HL-60 (cell line): ENCODE measurements around the gene MYOF.

ENCODE experiments used
- DNase-seq, 2 experiments: peaks; one replicate each; pipeline ENCODE4 v3.0.0-alpha.2; 2010 to 2020; ENCODE audit warnings: low read depth in 1 of 2, low spot score in 1 of 2
- H3K27ac ChIP-seq: fragments of 250-450 bp; sonication (Bioruptor Pico); replicated peaks from 2 replicates; pipeline ENCODE4 v1.5.1; 2020; ENCODE audit warnings: mild to moderate bottlenecking, moderate library complexity
- H3K27me3 ChIP-seq: fragments of 250-450 bp; sonication (Bioruptor Pico); 2 replicates; pipeline ENCODE4 v1.5.1; 2021; ENCODE audit warnings: mild to moderate bottlenecking, moderate library complexity; ENCODE audit not compliant: insufficient read depth, poor library complexity, severe bottlenecking
- H3K4me3 ChIP-seq: replicated peaks from 2 replicates; pipeline ENCODE4 v1.5.1; 2011; ENCODE audit warnings: mild to moderate bottlenecking, control low read depth, low read length; ENCODE audit not compliant: insufficient read depth
- GABPA ChIP-seq: IDR thresholded peaks from 2 replicates; pipeline ENCODE4 v1.6.1; 2012; ENCODE audit warnings: low read depth
- POLR2AphosphoS5 ChIP-seq: IDR thresholded peaks from 2 replicates; pipeline ENCODE4 v1.6.1; 2012; ENCODE audit warnings: low read depth
- SPI1 ChIP-seq: IDR thresholded peaks from 2 replicates; pipeline ENCODE4 v1.6.1; 2012; ENCODE audit warnings: low read depth, mild to moderate bottlenecking, borderline replicate concordance
- TF ChIP-seq, protein P1 (sequence below): IDR thresholded peaks from one replicate; pipeline ENCODE4 v1.5.1; 2011; ENCODE audit warnings: low read length, control low read depth, inconsistent platforms; ENCODE audit not compliant: insufficient read depth
- TF ChIP-seq, protein P2 (sequence below): IDR thresholded peaks from 2 replicates; pipeline ENCODE4 v1.6.1; 2012; ENCODE audit warnings: low read depth; ENCODE audit not compliant: insufficient replicate concordance

Gene MYOF

DNA sequence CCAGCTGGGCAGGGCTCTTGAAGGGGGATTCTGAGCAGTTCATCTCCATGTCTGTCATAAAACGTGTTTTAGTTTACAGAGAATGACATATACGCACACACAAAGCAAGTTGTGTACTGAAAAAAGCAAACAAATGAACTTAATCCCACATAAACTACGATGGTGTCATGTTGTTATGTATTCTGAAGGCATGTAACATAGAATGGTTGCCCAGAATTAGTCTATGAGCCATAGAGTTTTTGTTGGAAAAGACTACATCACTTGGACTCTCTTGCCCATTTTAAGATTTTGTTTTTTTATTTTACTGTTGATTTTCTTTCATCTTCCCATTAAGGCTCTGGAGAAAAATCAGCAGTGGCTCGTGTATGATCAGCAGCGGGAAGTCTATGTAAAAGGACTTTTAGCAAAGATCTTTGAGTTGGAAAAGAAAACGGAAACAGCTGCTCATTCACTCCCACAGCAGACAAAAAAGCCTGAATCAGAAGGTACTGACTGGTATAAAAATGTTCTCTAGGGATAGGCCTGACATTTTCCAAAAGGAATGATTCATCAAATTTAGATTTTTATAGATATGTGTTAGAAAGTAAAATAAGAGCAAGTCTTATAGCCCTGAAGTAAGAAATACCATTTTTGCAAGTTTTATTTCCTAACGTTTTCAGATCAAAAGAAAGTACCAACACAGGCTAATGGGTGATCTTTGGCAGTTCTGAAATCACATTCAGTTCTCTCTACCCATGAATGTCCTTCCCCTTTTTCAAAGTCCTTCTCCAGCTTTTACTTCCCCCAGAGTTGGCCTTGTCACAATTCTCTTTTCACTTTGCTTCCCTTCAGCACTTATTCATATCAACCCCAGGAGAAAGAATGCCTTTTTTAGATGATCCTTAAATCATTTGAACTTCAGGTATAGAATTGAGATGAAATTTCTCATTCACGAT is 33.2 kb upstream of the MYOF start:
- DNase-seq, result peak in 1 of 2 experiments; percentile 38
- Histone ChIP-seq H3K4me3 (no peak overlapping the region), H3K27me3 (no peaks in the 10 kb centered on the region), H3K27ac (0 out of 2 replicates have a peak overlapping the region, but pooled peaks have one; percentile 2)
- TF ChIP-seq, protein P1, sequence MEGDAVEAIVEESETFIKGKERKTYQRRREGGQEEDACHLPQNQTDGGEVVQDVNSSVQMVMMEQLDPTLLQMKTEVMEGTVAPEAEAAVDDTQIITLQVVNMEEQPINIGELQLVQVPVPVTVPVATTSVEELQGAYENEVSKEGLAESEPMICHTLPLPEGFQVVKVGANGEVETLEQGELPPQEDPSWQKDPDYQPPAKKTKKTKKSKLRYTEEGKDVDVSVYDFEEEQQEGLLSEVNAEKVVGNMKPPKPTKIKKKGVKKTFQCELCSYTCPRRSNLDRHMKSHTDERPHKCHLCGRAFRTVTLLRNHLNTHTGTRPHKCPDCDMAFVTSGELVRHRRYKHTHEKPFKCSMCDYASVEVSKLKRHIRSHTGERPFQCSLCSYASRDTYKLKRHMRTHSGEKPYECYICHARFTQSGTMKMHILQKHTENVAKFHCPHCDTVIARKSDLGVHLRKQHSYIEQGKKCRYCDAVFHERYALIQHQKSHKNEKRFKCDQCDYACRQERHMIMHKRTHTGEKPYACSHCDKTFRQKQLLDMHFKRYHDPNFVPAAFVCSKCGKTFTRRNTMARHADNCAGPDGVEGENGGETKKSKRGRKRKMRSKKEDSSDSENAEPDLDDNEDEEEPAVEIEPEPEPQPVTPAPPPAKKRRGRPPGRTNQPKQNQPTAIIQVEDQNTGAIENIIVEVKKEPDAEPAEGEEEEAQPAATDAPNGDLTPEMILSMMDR, result no peak
- no peak for TF ChIP-seq POLR2AphosphoS5
- TF ChIP-seq, protein P2, sequence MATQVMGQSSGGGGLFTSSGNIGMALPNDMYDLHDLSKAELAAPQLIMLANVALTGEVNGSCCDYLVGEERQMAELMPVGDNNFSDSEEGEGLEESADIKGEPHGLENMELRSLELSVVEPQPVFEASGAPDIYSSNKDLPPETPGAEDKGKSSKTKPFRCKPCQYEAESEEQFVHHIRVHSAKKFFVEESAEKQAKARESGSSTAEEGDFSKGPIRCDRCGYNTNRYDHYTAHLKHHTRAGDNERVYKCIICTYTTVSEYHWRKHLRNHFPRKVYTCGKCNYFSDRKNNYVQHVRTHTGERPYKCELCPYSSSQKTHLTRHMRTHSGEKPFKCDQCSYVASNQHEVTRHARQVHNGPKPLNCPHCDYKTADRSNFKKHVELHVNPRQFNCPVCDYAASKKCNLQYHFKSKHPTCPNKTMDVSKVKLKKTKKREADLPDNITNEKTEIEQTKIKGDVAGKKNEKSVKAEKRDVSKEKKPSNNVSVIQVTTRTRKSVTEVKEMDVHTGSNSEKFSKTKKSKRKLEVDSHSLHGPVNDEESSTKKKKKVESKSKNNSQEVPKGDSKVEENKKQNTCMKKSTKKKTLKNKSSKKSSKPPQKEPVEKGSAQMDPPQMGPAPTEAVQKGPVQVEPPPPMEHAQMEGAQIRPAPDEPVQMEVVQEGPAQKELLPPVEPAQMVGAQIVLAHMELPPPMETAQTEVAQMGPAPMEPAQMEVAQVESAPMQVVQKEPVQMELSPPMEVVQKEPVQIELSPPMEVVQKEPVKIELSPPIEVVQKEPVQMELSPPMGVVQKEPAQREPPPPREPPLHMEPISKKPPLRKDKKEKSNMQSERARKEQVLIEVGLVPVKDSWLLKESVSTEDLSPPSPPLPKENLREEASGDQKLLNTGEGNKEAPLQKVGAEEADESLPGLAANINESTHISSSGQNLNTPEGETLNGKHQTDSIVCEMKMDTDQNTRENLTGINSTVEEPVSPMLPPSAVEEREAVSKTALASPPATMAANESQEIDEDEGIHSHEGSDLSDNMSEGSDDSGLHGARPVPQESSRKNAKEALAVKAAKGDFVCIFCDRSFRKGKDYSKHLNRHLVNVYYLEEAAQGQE, result no peak
- peak; percentile 44; the same call in 1 of the 2 replicates for TF ChIP-seq SPI1
- no peak for TF ChIP-seq GABPA

DNA sequence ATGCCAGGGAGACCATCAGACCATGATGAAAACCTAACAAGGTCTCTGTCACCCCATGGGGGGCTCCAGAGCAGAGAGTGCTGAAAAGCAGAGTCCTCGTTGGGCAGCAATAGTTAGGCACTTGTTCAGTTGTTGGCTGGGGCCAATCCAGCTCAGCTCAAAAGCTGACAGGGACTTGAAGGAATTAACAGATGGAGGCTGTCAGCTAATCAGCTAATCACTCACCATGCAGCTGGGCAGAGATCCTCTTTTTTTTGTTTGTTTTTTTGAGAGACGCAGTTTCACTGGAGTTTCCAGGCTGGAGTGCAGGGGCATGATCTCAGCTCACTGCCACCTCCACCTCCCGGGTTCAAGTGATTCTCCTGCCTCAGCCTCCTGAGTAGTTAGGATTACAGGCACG is 32.4 kb upstream of the MYOF start:
- TF ChIP-seq, protein P2, result no peak
- TF ChIP-seq SPI1, result no peak
- no peak for TF ChIP-seq GABPA
- TF ChIP-seq, protein P1, result no peak
- TF ChIP-seq POLR2AphosphoS5, result no peak
- DNase-seq, result no peak
- Histone ChIP-seq H3K4me3 (no peak overlapping the region), H3K27me3 (no peaks in the 10 kb centered on the region), H3K27ac (no peak overlapping the region)

DNA sequence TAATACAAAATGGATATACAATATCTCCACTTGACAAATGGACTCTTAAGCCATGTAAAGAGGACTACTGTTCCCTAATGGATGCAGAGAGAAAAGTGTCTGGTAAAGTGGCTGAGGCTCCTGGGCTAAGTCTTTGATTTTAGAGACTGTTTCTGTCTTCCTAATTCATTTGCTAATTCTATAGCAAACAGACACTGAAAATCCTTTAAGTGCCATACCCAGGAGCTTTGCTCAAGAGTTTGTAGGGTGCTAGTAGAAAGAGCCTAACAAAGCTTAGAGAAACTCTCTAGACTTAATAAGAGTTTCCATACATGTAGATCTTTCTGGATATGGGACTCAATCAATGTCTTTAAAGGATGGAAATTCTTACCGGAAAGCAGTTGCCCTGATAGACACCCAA is 31.0 kb upstream of the MYOF start:
- TF ChIP-seq, protein P1, result no peak
- TF ChIP-seq, protein P2, result no peak
- no peak for TF ChIP-seq GABPA
- TF ChIP-seq POLR2AphosphoS5, result no peak
- TF ChIP-seq SPI1, result no peak
- H3K27me3 ChIP-seq, result no peaks in the 10 kb centered on the region
- no peak overlapping the region for H3K4me3 ChIP-seq
- H3K27ac ChIP-seq, result no peak overlapping the region
- DNase-seq, result no peak
